Measurements from ENCODE around the gene MDH1B. TPM values are rescaled to one million over a fixed set of nuclear protein-coding genes. Genes with fewer than 3 reads are reported as not detected.

MDH1B gene
- total RNA-seq, 2 donors from 2014 or later, result 0.37 to 0.50 TPM

- Histone ChIP-seq H3K4me3 (no peak overlapping the region), H3K9me3 (no peaks in the 10 kb centered on the region), H3K4me1 (no peaks in the 10 kb centered on the region), H3K27me3 (no peaks in the 10 kb centered on the region), H3K36me3 (no peaks in the 10 kb centered on the region), H3K9ac (ENCODE audit: low read depth in 2 of 2, low read length in 2 of 2) (no peak overlapping the region), H3K27ac (no peak overlapping the region)
- TF ChIP-seq CTCF (IDR thresholded peaks at IDR 0.05), result no peak
- intact Hi-C loops (cut with DNase I), result loop anchor here (5.0 kb wide), 2 partner anchors 179 to 674 kb away; no protein-coding TSS in a partner anchor
- no peak for DNase-seq
Observed at GRCh38 chr2:206802654-206803514, 37.8 kb upstream of the MDH1B start.

GRCh38 chr2:206801418-206802189 is 36.5 kb upstream of the MDH1B start:
- Histone ChIP-seq H3K36me3 (no peaks in the 10 kb centered on the region), H3K9ac (ENCODE audit: low read depth in 2 of 2, low read length in 2 of 2) (no peak overlapping the region), H3K27me3 (no peaks in the 10 kb centered on the region), H3K27ac (no peak overlapping the region), H3K4me1 (no peaks in the 10 kb centered on the region), H3K9me3 (no peaks in the 10 kb centered on the region), H3K4me3 (no peak overlapping the region)
- no peak for TF ChIP-seq CTCF (IDR thresholded peaks at IDR 0.05)
- intact Hi-C loops (cut with DNase I), result loop anchor here (5.0 kb wide), 2 partner anchors 181 to 676 kb away; no protein-coding TSS in a partner anchor
- DNase-seq, result no peak

- no peaks in the 10 kb centered on the region for H3K9me3 ChIP-seq
- H3K27ac ChIP-seq, result no peak overlapping the region
- DNase-seq, result peak; percentile 56
- no peaks in the 10 kb centered on the region for H3K27me3 ChIP-seq
- intact Hi-C loops (cut with DNase I), result loop anchor here (5.0 kb wide), 2 partner anchors 182 to 677 kb away; no protein-coding TSS in a partner anchor
- TF ChIP-seq CTCF (IDR thresholded peaks at IDR 0.05), result peak; percentile 46
- H3K9ac ChIP-seq (ENCODE audit: low read depth in 2 of 2, low read length in 2 of 2), result no peak overlapping the region
- H3K4me1 ChIP-seq, result no peaks in the 10 kb centered on the region
- H3K36me3 ChIP-seq, result no peaks in the 10 kb centered on the region
- no peak overlapping the region for H3K4me3 ChIP-seq
Observed at GRCh38 chr2:206800506-206801417, 35.6 kb upstream of the MDH1B start.

GRCh38 chr2:206799083-206799482 is 34.0 kb upstream of the MDH1B start:
- Histone ChIP-seq H3K4me1 (no peaks in the 10 kb centered on the region), H3K27ac (no peak overlapping the region), H3K9ac (ENCODE audit: low read depth in 2 of 2, low read length in 2 of 2) (no peak overlapping the region), H3K9me3 (no peaks in the 10 kb centered on the region), H3K27me3 (no peaks in the 10 kb centered on the region), H3K36me3 (no peaks in the 10 kb centered on the region), H3K4me3 (no peak overlapping the region)
- TF ChIP-seq CTCF (IDR thresholded peaks at IDR 0.05), result no peak
- DNase-seq, result no peak
- intact Hi-C loops (cut with DNase I), result no loop called here

GRCh38 chr2:206798000-206798399 is 32.9 kb upstream of the MDH1B start:
- Histone ChIP-seq H3K4me3 (no peak overlapping the region), H3K9me3 (no peaks in the 10 kb centered on the region), H3K9ac (ENCODE audit: low read depth in 2 of 2, low read length in 2 of 2) (no peak overlapping the region), H3K27ac (no peak overlapping the region), H3K36me3 (no peaks in the 10 kb centered on the region), H3K27me3 (no peaks in the 10 kb centered on the region), H3K4me1 (no peaks in the 10 kb centered on the region)
- intact Hi-C loops (cut with DNase I), result no loop called here
- no peak for TF ChIP-seq CTCF (IDR thresholded peaks at IDR 0.05)
- no peak for DNase-seq
